Type B pancreatic cell (in vitro differentiated cells): Measurements from ENCODE around the gene GBGT1. TPM values are rescaled to one million over a fixed set of nuclear protein-coding genes. Genes with fewer than 3 reads are reported as not detected.

Source experiments
- DNase-seq: peaks from one replicate; pipeline ENCODE4 v3.0.0; 2021; ENCODE audit warnings: mixed read lengths; ENCODE audit not compliant: unreplicated experiment; ENCODE audit errors: extremely low spot score
- H3K27ac Mint-ChIP-seq: 2 replicates; pipeline ENCODE4 v1.8.0; 2021; ENCODE audit warnings: mild to moderate bottlenecking, mixed read lengths
- H3K27me3 Mint-ChIP-seq: 2 replicates; pipeline ENCODE4 v1.8.0; 2021; ENCODE audit warnings: mixed read lengths
- H3K36me3 Mint-ChIP-seq: 2 replicates; pipeline ENCODE4 v1.8.0; 2021; ENCODE audit warnings: mixed read lengths
- H3K4me1 Mint-ChIP-seq: one replicate; pipeline ENCODE4 v1.8.0; 2021; ENCODE audit warnings: mixed read lengths; ENCODE audit not compliant: unreplicated experiment
- H3K4me3 Mint-ChIP-seq: 2 replicates; pipeline ENCODE4 v1.8.0; 2021; ENCODE audit warnings: mild to moderate bottlenecking, mixed read lengths
- H3K9me3 Mint-ChIP-seq: 2 replicates; pipeline ENCODE4 v1.8.0; 2021; ENCODE audit warnings: mixed read lengths
- total RNA-seq: library from RNA; stranded (reverse); gene quantifications from 2 replicates; pipeline ENCODE4 v1.2.1, GENCODE V29; 2021; ENCODE audit warnings: low replicate concordance
- TF ChIP-seq, protein P1 (sequence below): fragments of 200-600 bp; sonication (generic); conservative IDR thresholded peaks from 2 replicates; pipeline ENCODE4 v1.5.0; 2021; ENCODE audit warnings: antibody characterized with exemption, mild to moderate bottlenecking

The GBGT1 gene
- total RNA-seq, 1 donor from 2014 or later: 21.0 TPM

DNA sequence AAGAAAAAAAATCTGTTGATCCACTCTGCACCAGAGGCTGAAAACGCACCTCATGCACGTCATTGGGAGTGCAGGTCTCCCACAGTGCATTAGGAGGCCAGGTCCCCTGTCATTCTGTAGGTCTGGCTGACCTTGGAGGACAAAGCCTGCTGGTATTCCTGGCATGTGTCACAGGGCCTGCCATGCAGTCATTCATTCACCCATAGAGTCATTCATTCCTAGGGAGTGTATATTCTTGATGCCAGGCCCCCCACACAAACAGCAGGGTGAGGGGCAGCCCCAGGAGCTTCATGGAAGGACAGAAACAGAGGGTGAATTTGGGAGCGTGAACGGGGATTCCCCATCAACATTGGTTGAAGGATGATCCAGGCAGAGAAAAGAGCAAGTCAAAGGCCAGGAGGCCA lies 2.2 kb downstream of the GBGT1 start:
- peak overlapping the region; percentile 82 for H3K4me3 Mint-ChIP-seq

DNA sequence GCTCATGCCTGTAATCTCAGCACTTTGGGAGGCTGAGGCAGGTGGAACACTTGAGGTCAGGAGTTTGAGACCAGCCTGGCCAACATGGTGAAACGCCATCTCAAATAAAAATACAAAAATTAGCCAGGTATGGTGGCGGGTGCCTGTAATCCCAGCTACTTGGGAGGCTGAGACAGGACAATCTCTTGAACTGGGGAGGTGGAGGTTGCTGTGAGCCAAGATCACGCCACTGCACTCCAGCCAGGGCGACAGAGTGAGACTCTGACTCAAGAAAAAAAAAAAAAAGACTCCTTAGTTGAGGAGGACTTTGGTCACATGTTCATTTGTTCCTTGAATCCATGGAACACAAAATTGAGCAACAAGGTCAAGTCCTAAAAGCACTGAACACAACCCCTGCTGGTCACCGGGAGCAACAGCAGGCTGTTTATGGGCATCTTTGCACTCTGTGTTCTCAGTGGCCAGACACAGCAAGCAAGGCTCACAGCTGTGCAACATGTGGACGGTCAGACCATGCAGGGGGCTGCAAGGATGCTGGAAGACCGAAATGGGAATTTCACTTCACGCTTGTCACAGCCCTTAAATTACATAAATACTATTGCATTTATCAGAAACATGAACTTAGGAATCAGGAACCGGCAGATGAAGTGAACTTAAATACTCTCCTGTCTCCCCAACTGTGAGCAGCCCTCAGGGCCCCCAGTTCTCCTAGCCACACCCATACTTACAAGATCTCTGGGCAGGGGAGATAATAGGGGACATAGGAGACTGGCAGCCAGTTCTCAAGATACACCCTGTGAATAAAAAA lies 2.8 kb downstream of the GBGT1 start:
- no peaks in the 10 kb centered on the region for H3K36me3 Mint-ChIP-seq
- H3K27ac Mint-ChIP-seq: no peak overlapping the region
- TF ChIP-seq, protein P1, sequence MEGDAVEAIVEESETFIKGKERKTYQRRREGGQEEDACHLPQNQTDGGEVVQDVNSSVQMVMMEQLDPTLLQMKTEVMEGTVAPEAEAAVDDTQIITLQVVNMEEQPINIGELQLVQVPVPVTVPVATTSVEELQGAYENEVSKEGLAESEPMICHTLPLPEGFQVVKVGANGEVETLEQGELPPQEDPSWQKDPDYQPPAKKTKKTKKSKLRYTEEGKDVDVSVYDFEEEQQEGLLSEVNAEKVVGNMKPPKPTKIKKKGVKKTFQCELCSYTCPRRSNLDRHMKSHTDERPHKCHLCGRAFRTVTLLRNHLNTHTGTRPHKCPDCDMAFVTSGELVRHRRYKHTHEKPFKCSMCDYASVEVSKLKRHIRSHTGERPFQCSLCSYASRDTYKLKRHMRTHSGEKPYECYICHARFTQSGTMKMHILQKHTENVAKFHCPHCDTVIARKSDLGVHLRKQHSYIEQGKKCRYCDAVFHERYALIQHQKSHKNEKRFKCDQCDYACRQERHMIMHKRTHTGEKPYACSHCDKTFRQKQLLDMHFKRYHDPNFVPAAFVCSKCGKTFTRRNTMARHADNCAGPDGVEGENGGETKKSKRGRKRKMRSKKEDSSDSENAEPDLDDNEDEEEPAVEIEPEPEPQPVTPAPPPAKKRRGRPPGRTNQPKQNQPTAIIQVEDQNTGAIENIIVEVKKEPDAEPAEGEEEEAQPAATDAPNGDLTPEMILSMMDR: peak; percentile 78
- H3K9me3 Mint-ChIP-seq: no peaks in the 10 kb centered on the region
- no peak for DNase-seq
- H3K4me3 Mint-ChIP-seq: peak overlapping the region; percentile 82
- peaks cover 15% of the 10 kb centered on the region for H3K27me3 Mint-ChIP-seq
- peaks cover 4% of the 10 kb centered on the region for H3K4me1 Mint-ChIP-seq

More for the DNA sequence above, 2.2 kb downstream of the GBGT1 start:
- H3K27me3 Mint-ChIP-seq: peaks cover 15% of the 10 kb centered on the region
- H3K4me1 Mint-ChIP-seq: peaks cover 4% of the 10 kb centered on the region
- H3K27ac Mint-ChIP-seq: peak overlapping the region; percentile 50
- TF ChIP-seq, protein P1: no peak
- DNase-seq: no peak
- no peaks in the 10 kb centered on the region for H3K9me3 Mint-ChIP-seq
- H3K36me3 Mint-ChIP-seq: no peaks in the 10 kb centered on the region

DNA sequence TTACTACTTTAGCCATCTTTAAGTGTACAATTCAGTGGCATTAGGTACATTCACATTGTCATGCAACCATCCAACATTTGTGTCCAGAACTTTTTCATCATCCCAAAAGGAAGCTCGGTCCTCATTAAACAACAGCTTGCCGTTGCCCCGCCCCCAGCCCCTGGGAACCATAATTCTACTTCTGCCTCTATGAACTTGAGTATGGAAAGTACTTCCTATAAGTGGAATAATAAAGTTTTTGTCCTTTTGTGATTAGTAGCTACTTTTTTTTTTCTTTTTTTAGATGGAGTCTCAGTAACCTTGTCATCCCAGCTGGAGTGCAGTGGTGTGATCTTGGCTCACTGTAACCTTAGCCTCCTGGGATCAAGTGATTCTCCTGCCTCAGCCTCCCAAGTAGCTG lies 5.0 kb downstream of the GBGT1 start:
- Mint-ChIP-seq H3K9me3 (no peaks in the 10 kb centered on the region), H3K27me3 (peaks cover 12% of the 10 kb centered on the region), H3K4me1 (peaks cover 7% of the 10 kb centered on the region)

DNA sequence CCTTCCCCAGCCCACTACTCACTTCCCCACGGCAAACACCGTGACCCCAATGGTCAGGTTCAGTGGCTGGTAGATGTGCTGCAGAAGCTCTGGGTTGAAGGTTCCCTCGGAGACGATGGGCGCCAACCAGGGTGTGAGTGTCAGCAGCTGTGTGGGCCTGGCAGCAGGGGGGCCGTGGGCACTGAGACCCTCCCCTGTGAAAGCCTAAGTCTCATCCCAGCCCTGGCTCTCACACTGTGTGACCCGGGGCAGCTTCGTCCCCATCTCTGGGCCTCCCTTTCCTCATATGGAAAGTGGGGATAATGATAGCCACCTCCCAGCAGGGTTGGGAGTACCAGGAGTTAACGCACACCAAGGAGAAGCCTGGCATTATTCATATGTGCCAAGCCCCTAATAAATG lies 8.6 kb downstream of the GBGT1 start:
- H3K4me1 Mint-ChIP-seq: peaks cover 4% of the 10 kb centered on the region
- DNase-seq: no peak

More for the DNA sequence above, 5.0 kb downstream of the GBGT1 start:
- DNase-seq: no peak
- Mint-ChIP-seq H3K27ac (no peak overlapping the region), H3K36me3 (no peaks in the 10 kb centered on the region), H3K4me3 (no peak overlapping the region)
- TF ChIP-seq, protein P1: no peak

DNA sequence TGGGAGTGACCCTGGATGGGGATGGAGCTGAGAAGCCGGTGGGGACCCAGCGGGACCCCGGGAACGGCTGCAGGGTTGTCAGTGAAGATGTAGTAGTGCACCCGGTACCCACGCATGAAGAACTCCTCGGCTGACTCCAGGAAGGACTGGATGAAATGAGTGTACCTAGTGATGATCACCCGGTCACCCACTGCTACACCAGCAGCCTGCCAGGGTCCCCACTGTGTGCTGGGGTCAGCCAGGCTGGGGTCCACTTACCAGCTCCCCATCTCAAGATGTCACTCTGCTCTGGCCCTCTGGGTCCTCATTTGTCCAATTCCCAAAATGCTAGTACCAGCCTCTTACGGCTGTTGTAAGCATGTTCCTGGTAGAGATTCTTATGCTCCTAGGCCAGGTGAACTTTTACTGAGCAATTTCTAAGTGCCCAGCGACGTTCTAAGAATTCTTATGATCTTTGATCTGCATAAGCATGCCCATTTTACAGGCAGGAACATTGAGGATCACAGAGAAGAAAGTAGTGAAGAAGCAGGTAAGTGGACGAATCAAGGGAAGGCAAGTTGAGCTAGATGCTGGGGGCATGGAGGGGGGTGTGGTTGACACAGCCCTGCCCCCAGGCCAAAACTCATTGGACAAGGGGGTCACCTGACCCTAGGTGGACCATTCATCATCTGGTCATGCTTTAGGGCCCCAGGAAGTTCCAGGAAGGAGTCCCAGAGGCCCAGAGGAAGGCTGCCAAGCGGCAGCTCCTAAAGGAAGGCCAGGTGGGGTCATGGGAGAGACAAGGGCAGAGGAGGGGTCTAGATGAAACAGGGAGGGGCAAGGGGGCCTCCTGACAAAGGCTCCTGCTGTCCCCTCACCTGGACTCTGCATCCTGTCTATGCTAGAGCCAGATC lies 9.4 kb downstream of the GBGT1 start:
- TF ChIP-seq, protein P1: no peak
- Mint-ChIP-seq H3K9me3 (no peaks in the 10 kb centered on the region), H3K4me3 (no peak overlapping the region), H3K27me3 (no peaks in the 10 kb centered on the region), H3K36me3 (no peaks in the 10 kb centered on the region), H3K27ac (no peak overlapping the region), H3K4me1 (peaks cover 4% of the 10 kb centered on the region)
- no peak for DNase-seq

More for the DNA sequence above, 8.6 kb downstream of the GBGT1 start:
- Mint-ChIP-seq H3K27ac (no peak overlapping the region), H3K36me3 (no peaks in the 10 kb centered on the region), H3K9me3 (no peaks in the 10 kb centered on the region), H3K4me3 (no peak overlapping the region), H3K27me3 (no peaks in the 10 kb centered on the region)
- TF ChIP-seq, protein P1: no peak
